Suprapubic skin (tissue), 3 donors: ENCODE measurements around the gene MED25.

Experiments
- CTCF ChIP-seq, 2 donors: fragments of 200-600 bp in 1 of 2; fragments of 450-650 bp in 1 of 2; sonication (generic) in 1 of 2; IDR thresholded peaks; one replicate each; pipeline ENCODE4 v1.5.1; 2016 to 2019; ENCODE audit warnings: antibody characterized with exemption in 2 of 2, mild to moderate bottlenecking in 1 of 2, moderate library complexity in 1 of 2
- POLR2A ChIP-seq, 2 donors: fragments of 450-650 bp; IDR thresholded peaks; one replicate each; pipeline ENCODE4 v1.6.1; 2017; ENCODE audit warnings: antibody characterized with exemption in 2 of 2, mild to moderate bottlenecking in 2 of 2, moderate library complexity in 2 of 2

GRCh38 chr19:49831592-49831991 is 13.5 kb downstream of the MED25 start:
- TF ChIP-seq POLR2A (IDR thresholded peaks at IDR 0.05) (no peak), CTCF (IDR thresholded peaks at IDR 0.05) (no peak)
